Lung (tissue), 12 donors: ENCODE results near the gene PRKRA. TPM values are rescaled to one million over a fixed set of nuclear protein-coding genes. Genes with fewer than 3 reads are reported as not detected.
"Not testable (repeated sequence)": the region's sequence is repeated elsewhere in the genome, so short reads cannot be mapped to it uniquely, and the experiment has no call there.

Source experiments
- ATAC-seq: fragments of 200-7000 bp; cut with Tn5 transposase; one replicate; pipeline ENCODE4 v1.9.1; 2020; ENCODE audit warnings: moderate number of reproducible peaks; ENCODE audit not compliant: insufficient read depth, low FRiP score
- DNase-seq, 3 donors: peaks; one replicate each; pipeline ENCODE4 v3.0.0-alpha.2; 2013 to 2017
- H3K27ac ChIP-seq, 2 donors: one replicate each; pipeline ENCODE4 v1.5.1; 2013; ENCODE audit warnings: mild to moderate bottlenecking in 2 of 2, moderate library complexity in 2 of 2, control low read depth in 1 of 2, inconsistent platforms in 1 of 2, low read depth in 1 of 2, low read length in 1 of 2
- H3K27me3 ChIP-seq, 3 donors: one replicate each; pipeline ENCODE4 v1.5.1; 2013; ENCODE audit warnings: low read length in 2 of 3; ENCODE audit not compliant: control insufficient read depth in 3 of 3, insufficient read depth in 3 of 3
- H3K36me3 ChIP-seq, 4 donors: one replicate each; pipeline ENCODE4 v1.5.1; 2013; ENCODE audit warnings: low read length in 4 of 4, mild to moderate bottlenecking in 1 of 4, moderate library complexity in 1 of 4; ENCODE audit not compliant: control insufficient read depth in 4 of 4, insufficient read depth in 4 of 4
- H3K4me1 ChIP-seq, 5 donors: one replicate each; pipeline ENCODE4 v1.5.1; 2013; ENCODE audit warnings: low read length in 5 of 5, mild to moderate bottlenecking in 2 of 5, moderate library complexity in 1 of 5; ENCODE audit not compliant: control insufficient read depth in 5 of 5, insufficient read depth in 5 of 5
- H3K4me3 ChIP-seq: one replicate; pipeline ENCODE4 v1.5.1; 2013; ENCODE audit warnings: mild to moderate bottlenecking, control low read depth, moderate library complexity
- H3K9ac ChIP-seq, 2 donors: one replicate each; pipeline ENCODE4 v1.5.1; 2013; ENCODE audit warnings: low read length in 2 of 2, control low read depth in 1 of 2; ENCODE audit not compliant: insufficient read depth in 1 of 2
- H3K9me3 ChIP-seq, 4 donors: one replicate each; pipeline ENCODE4 v1.5.1; 2013; ENCODE audit warnings: low read length in 3 of 4, mild to moderate bottlenecking in 1 of 4, moderate library complexity in 1 of 4; ENCODE audit not compliant: control insufficient read depth in 4 of 4, insufficient read depth in 3 of 4
- WGBS, 2 donors: extraction: QIAGEN DNeasy Blood & Tissue Kit; methylation state at CpG; one replicate each; pipeline ENCODE4 v1.1.7; 2013; 5-methylcytosine and 5-hydroxymethylcytosine counted together
- polyA plus RNA-seq, 2 donors: library from polyadenylated mRNA; stranded (reverse); fragments of 200-250 nt; gene quantifications; one replicate each; pipeline ENCODE4 v1.2.1, GENCODE V29; 2013
- total RNA-seq, 2 donors: library from RNA; depleted of rRNA in 1 of 2; stranded (reverse); fragments of >200 nt in 1 of 2; gene quantifications; one replicate each; pipeline ENCODE4 v1.2.1, GENCODE V29; 2014 to 2021
- TF ChIP-seq, protein P1 (sequence below): IDR thresholded peaks from 2 replicates; pipeline ENCODE4 v1.5.1; 2012; ENCODE audit warnings: mild to moderate bottlenecking; ENCODE audit errors: control extremely low read depth, extremely low read depth
- donor health status: control.
- donor health status: control.
- donor health status: Bipolar disorder and iron deficiency.
- donor health status: healthy.
- donor health status: DM: yes; HTN: yes; CAD: no.

Gene PRKRA
- total and polyA plus RNA-seq, 4 donors = 26.8 to 68.5 (median 43.7) TPM

DNA sequence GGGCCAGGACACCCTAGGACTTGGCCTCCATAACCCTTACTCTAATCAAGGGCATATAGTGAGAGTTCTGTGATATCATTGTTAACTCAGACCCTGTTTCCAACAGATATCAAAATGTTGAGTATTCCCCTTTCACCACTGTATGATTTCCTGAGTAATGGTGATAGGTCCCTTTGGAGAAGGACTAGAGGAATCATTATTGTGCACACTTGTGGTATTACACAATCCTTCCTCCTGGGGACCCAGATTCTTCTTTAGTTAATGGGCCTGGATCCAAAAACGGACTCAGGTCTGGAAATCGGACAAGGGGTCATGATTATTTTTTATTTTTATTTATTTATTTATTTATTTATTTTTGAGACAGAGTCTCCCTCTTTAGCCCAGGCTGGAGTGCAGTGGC, 23.5 kb downstream of the PRKRA start:
- WGBS, 2 donors = 88% methylated on average over 2 of the region's 2 CpGs
- H3K9ac ChIP-seq = no peak overlapping the region
- TF ChIP-seq, protein P1, sequence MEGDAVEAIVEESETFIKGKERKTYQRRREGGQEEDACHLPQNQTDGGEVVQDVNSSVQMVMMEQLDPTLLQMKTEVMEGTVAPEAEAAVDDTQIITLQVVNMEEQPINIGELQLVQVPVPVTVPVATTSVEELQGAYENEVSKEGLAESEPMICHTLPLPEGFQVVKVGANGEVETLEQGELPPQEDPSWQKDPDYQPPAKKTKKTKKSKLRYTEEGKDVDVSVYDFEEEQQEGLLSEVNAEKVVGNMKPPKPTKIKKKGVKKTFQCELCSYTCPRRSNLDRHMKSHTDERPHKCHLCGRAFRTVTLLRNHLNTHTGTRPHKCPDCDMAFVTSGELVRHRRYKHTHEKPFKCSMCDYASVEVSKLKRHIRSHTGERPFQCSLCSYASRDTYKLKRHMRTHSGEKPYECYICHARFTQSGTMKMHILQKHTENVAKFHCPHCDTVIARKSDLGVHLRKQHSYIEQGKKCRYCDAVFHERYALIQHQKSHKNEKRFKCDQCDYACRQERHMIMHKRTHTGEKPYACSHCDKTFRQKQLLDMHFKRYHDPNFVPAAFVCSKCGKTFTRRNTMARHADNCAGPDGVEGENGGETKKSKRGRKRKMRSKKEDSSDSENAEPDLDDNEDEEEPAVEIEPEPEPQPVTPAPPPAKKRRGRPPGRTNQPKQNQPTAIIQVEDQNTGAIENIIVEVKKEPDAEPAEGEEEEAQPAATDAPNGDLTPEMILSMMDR = no peak
- H3K27me3 ChIP-seq = no peaks in the 10 kb centered on the region
- H3K36me3 ChIP-seq = peaks cover 11 to 23% (median 16%) of the 10 kb centered on the region in 4 donors
- H3K4me1 ChIP-seq = peaks cover 0 to 3% (median 0%) of the 10 kb centered on the region in 5 donors
- H3K4me3 ChIP-seq = no peak overlapping the region
- H3K9me3 ChIP-seq = no peaks in the 10 kb centered on the region
- DNase-seq = no peak
- ATAC-seq = no peak
- H3K27ac ChIP-seq = no peak overlapping the region

DNA sequence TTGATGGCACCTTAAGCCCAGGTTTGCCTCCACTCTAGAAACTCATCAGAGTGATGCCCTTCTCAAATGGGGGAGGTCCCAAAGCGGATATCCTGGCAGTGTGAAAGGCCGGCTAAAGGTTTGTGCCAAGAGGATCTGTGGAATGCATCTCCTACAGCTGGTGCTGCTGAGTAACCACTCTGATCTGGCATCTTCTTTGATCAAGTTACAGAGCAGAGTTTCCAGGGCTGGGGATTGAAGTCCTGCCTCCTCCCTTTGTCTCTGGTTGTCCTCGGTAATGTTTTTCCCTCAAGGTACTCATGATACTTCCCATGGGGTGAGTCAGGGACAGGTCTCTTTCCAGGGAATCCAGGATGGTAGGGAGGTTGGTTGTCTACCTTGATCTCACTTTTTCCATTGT, 24.6 kb downstream of the PRKRA start:
- no peaks in the 10 kb centered on the region for H3K27me3 ChIP-seq
- no peak overlapping the region for H3K9ac ChIP-seq
- no peaks in the 10 kb centered on the region for H3K4me1 ChIP-seq
- peaks cover 11 to 14% (median 12%) of the 10 kb centered on the region in 4 donors for H3K36me3 ChIP-seq
- H3K4me3 ChIP-seq = no peak overlapping the region
- TF ChIP-seq, protein P1 = no peak
- H3K9me3 ChIP-seq = no peaks in the 10 kb centered on the region
- ATAC-seq = no peak
- no peak for DNase-seq
- WGBS, 2 donors = 95 to 98% methylated on average over 3 of the region's 3 CpGs
- H3K27ac ChIP-seq = no peak overlapping the region

DNA sequence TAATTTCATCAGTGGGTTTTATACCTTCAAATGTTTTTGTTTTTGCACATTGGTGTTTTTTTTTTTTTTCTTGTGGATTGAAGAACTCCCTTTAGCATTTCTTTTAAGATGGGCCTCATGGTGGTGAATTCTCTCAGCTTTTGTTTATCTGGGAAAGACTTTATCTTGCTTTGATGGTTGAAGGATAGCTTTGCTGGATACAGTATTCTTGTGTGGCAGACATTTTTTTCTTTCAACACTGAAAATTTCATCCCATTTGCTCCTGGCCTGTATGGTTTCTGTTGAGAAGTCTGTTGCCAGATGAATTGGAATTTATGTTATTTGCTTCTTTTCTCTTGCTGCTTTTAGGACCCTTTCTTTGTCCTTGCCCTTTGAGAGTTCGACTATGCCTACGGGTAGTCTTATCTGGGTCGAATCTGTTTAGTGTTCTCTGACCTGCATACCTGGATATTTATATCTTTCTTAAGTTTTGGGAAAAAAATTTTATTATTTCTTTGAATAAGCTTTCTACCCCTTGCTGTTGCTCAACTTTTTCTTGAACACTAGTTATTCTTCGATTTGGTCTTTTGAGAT, 25.6 kb downstream of the PRKRA start:
- no peaks in the 10 kb centered on the region for H3K4me1 ChIP-seq
- H3K27ac ChIP-seq = no peak overlapping the region
- no peaks in the 10 kb centered on the region for H3K27me3 ChIP-seq
- H3K9ac ChIP-seq = no peak overlapping the region
- TF ChIP-seq, protein P1 = no peak
- ATAC-seq = no peak
- WGBS, 2 donors = 96 to 98% methylated on average over 4 of the region's 4 CpGs
- no peak overlapping the region for H3K4me3 ChIP-seq
- peaks cover 8 to 11% (median 10%) of the 10 kb centered on the region in 4 donors for H3K36me3 ChIP-seq
- no peaks in the 10 kb centered on the region for H3K9me3 ChIP-seq
- DNase-seq = no peak

DNA sequence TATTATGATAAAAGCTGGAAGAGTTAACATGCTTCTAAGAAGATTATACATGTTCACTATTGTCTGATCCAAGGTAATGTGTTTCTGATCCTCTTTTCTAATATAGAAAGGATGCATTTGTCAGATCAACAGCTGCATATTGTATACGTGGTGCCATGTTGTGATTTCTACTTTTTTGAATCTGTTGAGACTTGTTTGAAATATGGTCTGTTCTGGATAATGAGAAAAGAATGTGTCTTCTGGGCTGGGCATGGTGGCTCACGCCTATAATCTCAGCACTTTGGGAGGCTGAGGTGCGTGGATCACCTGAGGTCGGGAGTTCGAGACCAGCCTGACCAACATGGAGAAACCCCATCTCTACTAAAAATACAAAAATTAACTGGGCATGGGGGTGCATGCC, 27.2 kb downstream of the PRKRA start:
- H3K4me3 ChIP-seq, H3K9me3 ChIP-seq, H3K4me1 ChIP-seq, DNase-seq, H3K9ac ChIP-seq, H3K27ac ChIP-seq, ATAC-seq, H3K27me3 ChIP-seq: not testable (repeated sequence)
- H3K36me3 ChIP-seq = peaks cover 0 to 11% (median 4%) of the 10 kb centered on the region in 4 donors
- WGBS, 2 donors = 94 to 96% methylated on average over 5 of the region's 5 CpGs
